Sigmoid colon (tissue), 7 donors: Measurements from ENCODE around the gene KLF7. TPM values are rescaled to one million over a fixed set of nuclear protein-coding genes. Genes with fewer than 3 reads are reported as not detected.

Experiments used
- DNase-seq: peaks from one replicate; pipeline ENCODE4 v3.0.0-alpha.2; 2019
- H3K27ac ChIP-seq, 4 donors: fragments of 200-600 bp; sonication (generic); one replicate each; pipeline ENCODE4 v1.5.1; 2016 to 2019; ENCODE audit warnings: mild to moderate bottlenecking in 1 of 4
- H3K27me3 ChIP-seq, 3 donors: fragments of 200-600 bp; sonication (generic); one replicate each; pipeline ENCODE4 v1.5.1; 2019; ENCODE audit warnings: mild to moderate bottlenecking in 1 of 3
- H3K36me3 ChIP-seq, 4 donors: fragments of 200-600 bp; sonication (generic); one replicate each; pipeline ENCODE4 v1.5.1; 2016 to 2019
- H3K4me1 ChIP-seq, 4 donors: fragments of 200-600 bp; sonication (generic); one replicate each; pipeline ENCODE4 v1.5.1; 2017 to 2019
- H3K4me3 ChIP-seq, 4 donors: fragments of 200-600 bp; sonication (generic); one replicate each; pipeline ENCODE4 v1.5.1; 2017 to 2019; ENCODE audit warnings: mild to moderate bottlenecking in 2 of 4, moderate library complexity in 1 of 4
- H3K9me3 ChIP-seq, 4 donors: fragments of 200-600 bp in 3 of 4; sonication (generic) in 3 of 4; one replicate each; pipeline versions ENCODE4 v1.5.1 to v1.6.1; 2013 to 2019
- EP300 ChIP-seq, 4 donors: sonication (generic); formaldehyde crosslinking; IDR thresholded peaks; one replicate each; pipeline ENCODE4 v1.6.1; 2017; ENCODE audit warnings: antibody characterized with exemption in 4 of 4
- POLR2A ChIP-seq, 2 donors: fragments of 450-650 bp; IDR thresholded peaks; one replicate each; pipeline ENCODE4 v1.6.1; 2016; ENCODE audit warnings: antibody characterized with exemption in 2 of 2, mild to moderate bottlenecking in 2 of 2, moderate library complexity in 2 of 2
- POLR2AphosphoS5 ChIP-seq, 4 donors: sonication (generic); formaldehyde crosslinking; IDR thresholded peaks; one replicate each; pipeline ENCODE4 v1.6.1; 2017; ENCODE audit warnings: antibody characterized with exemption in 4 of 4
- WGBS, 2 donors: extraction: QIAGEN DNeasy Blood & Tissue Kit; methylation state at CpG; one replicate each; pipeline ENCODE4 v1.1.7; 2013; 5-methylcytosine and 5-hydroxymethylcytosine counted together
- intact Hi-C: fragments of 100-400 bp; cut with DNase I; formaldehyde crosslinking; loops from one replicate; pipeline ENCODE4 v1.15.1; 2023
- polyA plus RNA-seq, 3 donors: library from polyadenylated mRNA; stranded (reverse); fragments of 200-250 nt; gene quantifications; one replicate each; pipeline ENCODE4 v1.2.3, GENCODE V29; 2013
- total RNA-seq, 4 donors: library from RNA; depleted of rRNA; stranded (reverse); fragments of >200 nt; gene quantifications; one replicate each; pipeline ENCODE4 v1.1.0, GENCODE V29; 2016
- TF ChIP-seq, protein P1 (sequence below), 4 experiments: fragments of 450-650 bp in 3 of 4; fragments of 200-600 bp in 1 of 4; IDR thresholded peaks; one replicate each; pipeline ENCODE4 v1.5.1; 2016 to 2019; ENCODE audit warnings: antibody characterized with exemption in 4 of 4, mild to moderate bottlenecking in 3 of 4, moderate library complexity in 2 of 4
- donor health status: healthy with polysubstance abuse.
- donor health status: Bipolar disorder and iron deficiency.
- donor health status: healthy.

Gene KLF7
- total and polyA plus RNA-seq, 7 donors = 0.60 to 52.1 (median 21.2) TPM

- intact Hi-C loops = no loop called here
- Histone ChIP-seq H3K27ac (no peak overlapping the region), H3K9me3 (no peaks in the 10 kb centered on the region), H3K4me1 (no peaks in the 10 kb centered on the region), H3K27me3 (no peaks in the 10 kb centered on the region), H3K36me3 (no peaks in the 10 kb centered on the region), H3K4me3 (no peak overlapping the region)
- WGBS, 2 donors = 48 to 91% methylated on average over 1 of the region's 1 CpG
- TF ChIP-seq, protein P1, sequence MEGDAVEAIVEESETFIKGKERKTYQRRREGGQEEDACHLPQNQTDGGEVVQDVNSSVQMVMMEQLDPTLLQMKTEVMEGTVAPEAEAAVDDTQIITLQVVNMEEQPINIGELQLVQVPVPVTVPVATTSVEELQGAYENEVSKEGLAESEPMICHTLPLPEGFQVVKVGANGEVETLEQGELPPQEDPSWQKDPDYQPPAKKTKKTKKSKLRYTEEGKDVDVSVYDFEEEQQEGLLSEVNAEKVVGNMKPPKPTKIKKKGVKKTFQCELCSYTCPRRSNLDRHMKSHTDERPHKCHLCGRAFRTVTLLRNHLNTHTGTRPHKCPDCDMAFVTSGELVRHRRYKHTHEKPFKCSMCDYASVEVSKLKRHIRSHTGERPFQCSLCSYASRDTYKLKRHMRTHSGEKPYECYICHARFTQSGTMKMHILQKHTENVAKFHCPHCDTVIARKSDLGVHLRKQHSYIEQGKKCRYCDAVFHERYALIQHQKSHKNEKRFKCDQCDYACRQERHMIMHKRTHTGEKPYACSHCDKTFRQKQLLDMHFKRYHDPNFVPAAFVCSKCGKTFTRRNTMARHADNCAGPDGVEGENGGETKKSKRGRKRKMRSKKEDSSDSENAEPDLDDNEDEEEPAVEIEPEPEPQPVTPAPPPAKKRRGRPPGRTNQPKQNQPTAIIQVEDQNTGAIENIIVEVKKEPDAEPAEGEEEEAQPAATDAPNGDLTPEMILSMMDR (IDR thresholded peaks at IDR 0.05) = no peak
- no peak for TF ChIP-seq EP300 (IDR thresholded peaks at IDR 0.05)
- TF ChIP-seq POLR2AphosphoS5 (IDR thresholded peaks at IDR 0.05) = no peak
- TF ChIP-seq POLR2A (IDR thresholded peaks at IDR 0.05) = no peak
- no peak for DNase-seq
Measured at GRCh38 chr2:207173641-207174040, 7.9 kb upstream of the KLF7 start.

- Histone ChIP-seq H3K4me1 (peaks cover 0 to 17% (median 12%) of the 10 kb centered on the region in 4 donors), H3K27me3 (no peaks in the 10 kb centered on the region), H3K9me3 (no peaks in the 10 kb centered on the region), H3K27ac (peak overlapping the region; percentile 96 to 100 (median 100)), H3K4me3 (peak overlapping the region; percentile 67 to 92 (median 84)), H3K36me3 (no peaks in the 10 kb centered on the region)
- WGBS, 2 donors = 27 to 32% methylated on average over 18 of the region's 18 CpGs
- no peak for DNase-seq
- peak in 1 of 2 donors; percentile 0 for TF ChIP-seq POLR2A (IDR thresholded peaks at IDR 0.05)
- TF ChIP-seq, protein P1 (IDR thresholded peaks at IDR 0.05) = no peak
- no peak for TF ChIP-seq EP300 (IDR thresholded peaks at IDR 0.05)
- peak in 1 of 4 donors; percentile 57 for TF ChIP-seq POLR2AphosphoS5 (IDR thresholded peaks at IDR 0.05)
- intact Hi-C loops = loop anchor here (2.0 to 10.0 kb wide), 5 partner anchors 59 to 457 kb away; partner anchors contain the start of genes CREB1 and METTL21A
Measured at GRCh38 chr2:207167099-207167923, 1.6 kb upstream of the KLF7 start.

DNA sequence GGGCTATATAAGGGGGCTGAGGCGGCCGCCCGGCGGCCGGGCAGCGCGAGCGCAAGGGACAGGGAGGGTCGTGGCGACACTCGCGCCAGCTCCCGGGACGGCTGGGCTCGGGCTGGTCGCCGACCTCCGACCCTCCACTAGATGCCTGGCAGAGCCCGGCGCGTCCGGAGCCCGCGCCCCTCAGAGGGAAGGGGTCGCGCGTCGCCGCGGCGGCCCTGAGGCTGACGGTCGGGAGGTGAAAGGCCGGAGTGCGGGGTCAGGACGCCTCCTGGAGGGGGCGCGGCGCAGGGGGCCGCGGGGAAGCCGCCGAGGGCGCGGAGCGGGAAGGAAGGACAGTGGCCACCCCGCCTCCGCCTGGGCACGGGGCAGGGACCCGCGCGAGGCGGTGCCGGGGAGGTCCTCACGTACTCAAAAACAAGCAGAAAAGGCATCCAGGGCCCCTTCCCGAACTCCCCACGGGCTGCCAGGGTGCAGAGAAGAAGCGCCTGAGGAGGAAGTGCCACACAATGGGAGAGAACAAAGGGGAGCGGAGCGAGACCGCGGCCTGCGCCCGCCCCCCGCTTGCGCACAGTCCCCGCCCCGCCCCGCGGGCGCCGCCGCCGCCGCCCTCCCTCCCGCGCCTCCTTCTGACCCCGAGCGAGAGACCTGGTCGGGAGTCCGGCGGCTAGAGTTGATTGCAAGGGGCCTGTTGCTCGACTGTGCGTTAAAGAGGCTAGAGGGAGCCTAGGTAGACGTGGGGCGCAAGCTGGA, 776 bp upstream of the KLF7 start:
- 0% methylated on average over 86 of the region's 86 CpGs for WGBS, 2 donors

DNA sequence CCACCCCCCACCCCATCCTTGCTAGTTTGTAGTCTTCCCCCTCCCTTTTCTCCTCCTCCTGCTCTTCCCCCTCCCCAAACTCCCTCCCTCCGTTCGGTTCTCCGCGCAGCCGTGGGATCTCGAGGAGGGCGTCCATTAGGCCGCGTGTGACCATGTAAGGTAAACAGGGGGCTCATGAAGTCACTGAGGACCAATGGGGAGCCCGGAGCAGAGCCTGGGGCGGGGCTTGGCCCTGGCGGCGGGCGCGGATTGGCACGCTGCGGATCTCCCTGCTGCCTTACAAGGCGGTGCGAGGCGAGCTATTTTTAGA, 246 bp upstream of the KLF7 start:
- intact Hi-C loops = loop anchor here (2.0 to 10.0 kb wide), 5 partner anchors 61 to 459 kb away; partner anchors contain the start of genes CREB1 and METTL21A
- DNase-seq = peak; percentile 100
- peaks cover 0 to 31% (median 25%) of the 10 kb centered on the region in 4 donors for H3K4me1 ChIP-seq
- 0 to 1% methylated on average over 20 of the region's 20 CpGs for WGBS, 2 donors
- no peaks in the 10 kb centered on the region for H3K9me3 ChIP-seq
- peak overlapping the region; percentile 96 to 100 (median 100) for H3K27ac ChIP-seq
- TF ChIP-seq POLR2A (IDR thresholded peaks at IDR 0.05) = no peak
- TF ChIP-seq EP300 (IDR thresholded peaks at IDR 0.05) = peak in 2 of 4 donors; percentile 54 to 77
- peak in 1 of 4 donors; percentile 72 for TF ChIP-seq POLR2AphosphoS5 (IDR thresholded peaks at IDR 0.05)
- no peaks in the 10 kb centered on the region for H3K36me3 ChIP-seq
- peak overlapping the region; percentile 67 to 92 (median 84) for H3K4me3 ChIP-seq
- H3K27me3 ChIP-seq = no peaks in the 10 kb centered on the region

More for the DNA sequence above, 776 bp upstream of the KLF7 start:
- Histone ChIP-seq H3K9me3 (no peaks in the 10 kb centered on the region), H3K27ac (peak overlapping the region; percentile 96 to 100 (median 100)), H3K27me3 (no peaks in the 10 kb centered on the region), H3K36me3 (no peaks in the 10 kb centered on the region), H3K4me1 (peaks cover 0 to 25% (median 20%) of the 10 kb centered on the region in 4 donors), H3K4me3 (peak overlapping the region; percentile 67 to 92 (median 84))
- intact Hi-C loops = loop anchor here (2.0 to 10.0 kb wide), 5 partner anchors 60 to 458 kb away; partner anchors contain the start of genes CREB1 and METTL21A
- DNase-seq = peak; percentile 91
- TF ChIP-seq EP300 (IDR thresholded peaks at IDR 0.05) (peak in 1 of 4 donors; percentile 8), POLR2A (IDR thresholded peaks at IDR 0.05) (peak; percentile 79 to 82), POLR2AphosphoS5 (IDR thresholded peaks at IDR 0.05) (peak; percentile 85 to 92 (median 90))
- TF ChIP-seq, protein P1 (IDR thresholded peaks at IDR 0.05) = peak in 2 of 4 experiments; percentile 33 to 52
